Body of pancreas (tissue), 4 donors: Measurements from ENCODE around the gene SH2D7.

ENCODE experiments used
- CTCF ChIP-seq, 7 experiments: fragments of 450-650 bp in 4 of 7; fragments of 200-600 bp in 3 of 7; sonication (generic) in 3 of 7; IDR thresholded peaks; one replicate each; pipeline ENCODE4 v1.5.1; 2016 to 2019; ENCODE audit warnings: antibody characterized with exemption in 7 of 7
- POLR2A ChIP-seq, 3 donors: fragments of 450-650 bp; IDR thresholded peaks; one replicate each; pipeline ENCODE4 v1.6.1; 2016; ENCODE audit warnings: antibody characterized with exemption in 3 of 3, mild to moderate bottlenecking in 2 of 3

GRCh38 chr15:78067328-78068228 is 24.8 kb upstream of the SH2D7 start:
- TF ChIP-seq CTCF (IDR thresholded peaks at IDR 0.05) = no peak
- TF ChIP-seq POLR2A (IDR thresholded peaks at IDR 0.05) = no peak
